OCI-LY7 (cell line): ENCODE results near the gene BTG4.

Experiments
- CTCF ChIP-seq: fragments of 200-600 bp; sonication (generic); conservative IDR thresholded peaks from 2 replicates; pipeline ENCODE4 v1.5.1; 2014; ENCODE audit warnings: mild to moderate bottlenecking, antibody characterized with exemption, low read length, moderate library complexity, mixed read lengths
- EZH2phosphoT487 ChIP-seq: fragments of 200-600 bp; sonication (generic); IDR thresholded peaks from 2 replicates; pipeline ENCODE4 v1.6.1; 2018; ENCODE audit warnings: low read depth, borderline replicate concordance, mild to moderate bottlenecking, mixed run types, antibody characterized with exemption, low read length, moderate library complexity, mixed read lengths

- no peak for TF ChIP-seq CTCF
- no peak for TF ChIP-seq EZH2phosphoT487
Observed at GRCh38 chr11:111450480-111451320, 61.5 kb downstream of the BTG4 start.
